RPMI7951 (cell line): ENCODE data around the gene ELP6. TPM values are rescaled to one million over a fixed set of nuclear protein-coding genes. Genes with fewer than 3 reads are reported as not detected.
"Not testable (repeated sequence)": the region's sequence is repeated elsewhere in the genome, so short reads cannot be mapped to it uniquely, and the experiment has no call there.

Experiments
- DNase-seq: peaks from one replicate; pipeline ENCODE4 v3.0.0-alpha.2; 2012; ENCODE audit warnings: low read depth
- total RNA-seq: library from RNA; depleted of rRNA; stranded (reverse); fragments of >200 nt; shearing (Covaris generic); gene quantifications from 2 replicates; pipeline ENCODE4 v1.2.3, GENCODE V29; 2014

Gene ELP6
- total RNA-seq, 1 experiment from 2014 or later, result 40.4 TPM

DNA sequence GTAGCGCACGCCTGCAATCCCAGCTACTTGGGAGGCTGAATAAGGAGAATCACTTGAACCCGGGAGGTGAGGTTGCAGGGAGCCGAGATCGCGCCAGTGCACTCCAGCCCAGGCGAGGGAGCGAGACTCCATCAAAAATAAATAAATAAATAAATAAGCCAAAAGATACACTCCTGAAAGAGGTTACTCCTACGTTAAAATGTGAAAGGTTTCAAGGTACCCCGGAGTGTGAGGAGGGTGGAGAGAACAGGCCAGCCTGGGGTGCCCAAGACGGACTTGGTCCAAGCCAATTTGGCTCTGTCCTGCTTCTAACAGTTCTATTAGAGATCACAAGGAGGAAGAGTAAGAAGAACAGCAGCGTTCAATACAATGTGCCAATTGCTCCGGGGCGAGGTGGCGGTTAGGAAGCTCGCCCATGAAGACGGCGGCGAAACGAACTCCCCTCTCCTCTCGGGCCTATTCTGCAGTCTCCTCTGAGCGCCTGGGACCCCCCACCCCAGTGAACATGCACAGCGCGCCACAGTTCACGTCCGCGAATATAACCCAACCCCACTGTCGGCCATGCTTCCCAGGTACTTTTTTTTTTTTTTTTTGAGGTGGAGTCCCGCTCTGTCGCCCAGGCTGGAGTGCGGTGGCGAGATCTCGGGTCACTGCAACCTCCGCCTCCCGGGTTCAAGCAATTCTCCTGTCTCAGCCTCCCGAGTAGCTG is 942 bp downstream of the ELP6 start:
- DNase-seq, result peak; percentile 47

DNA sequence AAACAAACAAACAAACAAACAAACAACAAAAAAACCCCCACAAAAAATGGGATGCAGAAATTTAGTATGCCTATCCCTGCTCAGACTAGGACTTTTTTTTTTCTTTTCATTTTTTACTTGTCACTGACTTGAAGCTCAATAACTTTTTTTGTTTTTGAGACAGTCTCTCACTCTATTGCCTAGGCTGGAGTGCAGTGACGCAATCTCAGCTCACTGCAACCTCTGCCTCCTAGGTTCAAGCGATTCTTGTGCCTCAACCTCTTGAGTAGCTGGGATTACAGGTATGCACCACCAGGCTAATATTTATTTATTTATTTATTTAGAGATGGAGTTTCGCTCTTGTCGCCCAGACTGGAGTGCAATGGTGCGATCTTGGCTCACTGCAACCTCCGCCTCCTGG is 8.2 kb downstream of the ELP6 start:
- DNase-seq, result not testable (repeated sequence)

DNA sequence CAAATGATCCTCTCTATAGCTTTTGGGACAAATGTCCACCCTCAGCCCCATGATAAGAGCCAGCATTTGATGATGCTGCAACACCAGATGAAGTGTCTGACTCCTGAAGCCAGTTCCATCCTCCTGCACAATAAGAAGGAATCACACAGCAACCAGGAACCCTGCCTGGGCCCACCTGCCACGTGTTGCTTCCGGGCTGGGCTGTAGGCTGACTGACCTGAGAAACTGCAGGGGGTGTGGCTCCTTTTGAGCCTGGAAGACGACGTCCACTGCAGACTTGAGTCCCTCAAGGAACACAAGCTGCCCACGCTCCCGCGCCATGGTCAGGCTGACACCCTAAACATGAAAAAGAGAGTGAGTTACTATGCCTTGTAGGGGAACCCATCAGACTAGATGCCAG is 9.4 kb downstream of the ELP6 start:
- no peak for DNase-seq

DNA sequence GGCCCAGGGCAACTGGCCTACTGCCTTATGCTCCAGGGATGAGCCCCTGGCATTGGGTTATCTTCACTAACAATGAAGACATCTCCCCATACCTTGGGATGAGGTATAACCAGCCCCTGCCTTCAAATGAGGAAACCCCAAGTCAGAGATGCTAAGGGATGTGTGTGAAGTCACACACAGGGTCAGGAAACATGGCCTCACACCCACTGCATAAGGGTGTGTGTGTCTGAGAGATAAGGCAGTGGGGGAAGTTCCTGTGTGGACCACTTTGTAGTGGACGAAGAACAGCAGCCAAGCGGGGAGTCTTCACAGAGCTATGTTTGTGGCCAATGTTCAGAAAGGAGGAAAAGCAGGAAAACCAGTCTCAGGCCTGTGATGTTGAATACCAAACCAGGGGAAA is 10.5 kb downstream of the ELP6 start:
- DNase-seq, result no peak

DNA sequence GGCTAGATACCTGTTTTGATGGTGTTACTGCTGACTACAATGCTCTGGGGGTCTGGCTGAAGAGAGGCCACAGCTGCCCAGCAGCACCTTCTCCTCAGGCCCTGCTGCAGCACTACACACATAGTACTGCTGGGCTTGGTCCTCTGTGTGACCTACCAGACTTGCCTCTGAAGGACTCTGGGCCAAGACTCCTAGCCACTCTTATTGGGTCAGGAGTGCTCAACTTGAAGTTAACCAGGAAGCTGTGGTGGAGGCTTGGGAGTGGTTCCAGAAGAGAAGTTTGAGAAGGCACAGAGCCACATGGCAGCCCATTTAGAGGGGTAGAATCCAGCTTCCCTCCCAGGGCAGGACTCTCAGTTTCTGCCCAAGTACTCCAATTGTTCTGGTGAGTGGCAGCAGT is 16.6 kb downstream of the ELP6 start:
- DNase-seq, result no peak

DNA sequence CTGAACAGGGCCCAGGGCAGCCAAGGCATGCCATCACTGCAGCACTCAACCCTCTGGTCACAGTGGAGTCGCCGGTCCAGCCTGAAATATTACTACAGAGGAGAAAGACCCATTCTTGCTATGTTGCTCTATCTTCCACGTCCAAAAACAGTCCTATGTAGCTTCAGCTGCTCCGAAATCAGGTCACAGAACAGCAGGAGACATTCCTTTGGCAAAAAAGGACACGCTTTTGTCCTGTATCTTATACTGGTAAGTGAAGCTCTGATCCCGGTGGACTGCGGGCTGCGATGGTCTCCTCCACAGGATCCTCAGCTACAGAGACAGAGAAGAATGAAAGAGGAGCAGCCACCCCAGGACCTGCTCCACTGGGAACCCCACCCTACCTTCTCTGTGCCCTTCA is 17.6 kb downstream of the ELP6 start:
- no peak for DNase-seq

DNA sequence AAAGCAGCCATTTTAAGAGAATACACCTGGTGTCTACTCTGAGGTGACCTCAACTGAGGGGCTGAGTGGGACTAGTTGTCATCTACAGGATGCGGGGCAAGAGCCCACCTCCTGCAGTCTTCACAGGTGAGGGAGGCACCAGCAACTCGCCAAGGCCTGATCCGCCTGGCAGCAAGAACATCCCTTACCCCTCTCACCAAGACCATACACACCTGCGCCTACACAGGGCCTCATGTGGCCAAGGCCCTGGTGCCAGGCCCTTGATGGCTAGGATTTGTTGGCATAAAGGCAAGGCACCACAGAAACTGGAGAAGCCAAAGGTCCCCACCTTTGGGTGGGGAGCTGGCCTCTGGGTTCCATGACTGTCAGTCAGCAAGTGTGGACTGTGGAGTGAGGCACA is 18.4 kb downstream of the ELP6 start:
- no peak for DNase-seq

DNA sequence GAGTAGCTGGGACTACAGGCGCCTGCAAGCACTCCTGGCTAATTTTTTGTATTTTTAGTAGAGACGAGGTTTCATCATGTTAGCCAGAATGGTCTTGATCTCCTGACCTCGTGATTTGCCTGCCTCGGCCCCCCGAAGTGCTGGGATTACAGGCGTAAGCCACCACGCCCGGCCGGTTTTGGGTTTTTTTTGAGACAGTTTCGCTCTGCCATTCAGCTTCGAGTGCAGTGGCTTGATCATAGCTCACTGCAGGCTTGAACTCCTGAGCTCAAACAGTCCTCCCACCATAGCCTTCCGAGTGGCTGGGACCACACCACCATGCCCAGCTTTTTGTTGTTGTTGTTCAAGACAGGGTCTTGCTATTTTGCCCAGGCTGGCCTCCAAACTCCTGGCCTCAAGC is 21.7 kb downstream of the ELP6 start:
- DNase-seq, result no peak

DNA sequence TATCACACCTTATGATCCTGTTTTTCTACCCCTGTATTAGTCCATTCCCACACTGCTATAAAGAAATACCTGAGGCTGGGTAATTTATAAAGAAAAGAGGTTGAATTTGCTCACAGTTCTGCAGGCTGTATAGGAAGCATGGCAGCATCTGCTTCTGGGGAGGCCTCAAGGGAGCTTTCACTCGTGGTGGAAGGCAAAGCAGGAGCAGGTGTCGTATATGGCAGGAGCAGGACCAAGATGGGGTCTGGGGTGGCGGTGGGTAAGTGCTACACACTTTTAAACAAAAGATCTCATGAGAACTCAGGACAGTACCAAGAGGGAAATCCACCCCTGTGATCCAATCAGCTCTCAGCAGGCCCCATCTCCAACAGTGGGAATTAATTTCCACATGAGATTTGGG is 22.3 kb downstream of the ELP6 start:
- no peak for DNase-seq

DNA sequence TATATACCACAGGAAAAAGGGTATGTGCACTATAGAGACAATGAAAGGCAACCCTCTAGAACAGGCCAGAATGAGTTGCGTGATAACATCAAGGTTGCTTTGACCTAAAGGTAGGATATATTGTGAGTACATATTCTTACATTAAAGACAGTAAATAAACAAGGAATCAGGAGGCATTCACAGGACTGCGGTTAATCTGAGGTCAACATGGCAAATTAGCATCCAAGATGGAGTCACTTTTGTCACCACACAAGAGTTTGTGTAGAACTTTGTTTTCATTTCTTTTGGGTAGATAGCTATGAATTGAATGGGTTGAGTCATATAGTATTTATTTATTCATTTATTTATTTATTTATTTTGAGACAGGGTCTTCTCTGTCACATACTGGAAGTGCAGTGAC is 26.2 kb downstream of the ELP6 start:
- DNase-seq, result no peak

DNA sequence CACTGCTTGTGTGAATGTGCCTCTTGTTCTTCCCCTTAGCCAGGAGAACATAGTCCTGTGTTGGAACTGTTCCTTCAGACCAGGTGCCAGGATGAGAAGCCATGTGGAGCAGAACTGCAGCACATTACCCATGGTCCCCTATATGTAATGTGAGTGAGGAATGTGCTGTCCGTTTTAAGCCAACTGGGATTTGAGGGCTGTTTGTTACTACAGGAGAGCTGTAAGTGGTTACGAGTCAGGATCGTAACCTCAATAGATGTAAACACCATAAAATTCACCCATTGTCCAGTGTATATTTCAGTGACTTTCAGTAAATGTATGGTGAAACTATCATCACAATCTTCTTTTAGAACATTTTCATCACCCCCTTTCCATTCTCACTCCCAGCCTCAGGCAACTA is 27.7 kb downstream of the ELP6 start:
- no peak for DNase-seq

DNA sequence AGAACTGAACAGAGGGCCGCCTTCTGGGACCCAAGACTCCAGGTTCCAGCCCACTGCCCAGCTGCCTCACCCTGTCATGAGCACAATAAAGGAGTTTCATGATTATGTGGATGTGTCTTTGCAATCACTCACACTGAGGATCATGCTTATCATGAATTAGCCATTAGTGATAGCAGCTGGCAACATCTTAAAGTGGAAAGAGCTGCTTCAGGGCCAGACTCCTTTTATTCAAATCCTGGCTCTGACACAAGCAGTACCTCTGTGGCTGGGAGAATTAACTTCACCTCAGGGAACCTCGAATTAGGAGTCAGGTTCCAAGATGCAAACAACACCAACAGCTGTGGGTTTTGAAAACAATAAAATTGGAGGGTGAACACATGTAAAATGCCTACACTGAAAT is 31.1 kb downstream of the ELP6 start:
- no peak for DNase-seq

DNA sequence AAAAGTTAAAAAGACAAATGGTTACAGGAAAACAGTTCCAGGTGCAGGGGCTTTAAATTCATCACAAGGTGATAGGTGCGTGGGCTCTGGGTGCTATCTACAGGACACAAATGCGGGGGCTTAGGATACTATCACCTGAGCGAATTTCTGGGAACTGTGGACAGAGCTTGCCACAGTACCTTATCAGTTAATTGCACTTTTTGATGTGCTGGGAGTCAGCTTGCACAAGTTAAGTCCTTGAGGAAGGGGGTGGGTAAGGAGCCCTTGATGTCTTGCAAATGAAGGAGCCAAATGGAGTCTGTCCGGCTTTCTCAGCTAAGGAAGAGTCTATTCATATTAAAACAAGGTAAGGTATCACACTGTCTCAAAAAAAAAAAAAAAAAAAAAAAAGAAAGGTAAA is 31.7 kb downstream of the ELP6 start:
- not testable (repeated sequence) for DNase-seq

DNA sequence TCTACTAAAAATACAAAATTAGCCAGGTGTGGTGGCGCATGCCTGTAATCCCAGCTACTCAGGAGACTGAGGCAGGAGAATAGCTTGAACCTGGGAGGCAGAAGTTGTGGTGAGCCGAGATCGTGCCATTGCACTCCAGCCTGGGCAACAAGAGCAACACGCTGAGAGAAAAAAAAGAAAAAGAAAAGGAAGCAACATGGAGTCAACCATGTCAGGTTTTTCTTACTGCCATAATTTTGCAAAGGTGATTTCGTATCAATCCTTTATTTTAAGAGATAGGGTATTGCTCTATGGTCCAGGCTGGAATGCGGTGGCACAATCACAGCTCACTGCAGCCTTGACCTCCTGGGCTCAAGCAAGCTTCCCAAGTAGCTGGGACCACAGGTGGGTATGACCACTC is 33.2 kb downstream of the ELP6 start:
- DNase-seq, result not testable (repeated sequence)

DNA sequence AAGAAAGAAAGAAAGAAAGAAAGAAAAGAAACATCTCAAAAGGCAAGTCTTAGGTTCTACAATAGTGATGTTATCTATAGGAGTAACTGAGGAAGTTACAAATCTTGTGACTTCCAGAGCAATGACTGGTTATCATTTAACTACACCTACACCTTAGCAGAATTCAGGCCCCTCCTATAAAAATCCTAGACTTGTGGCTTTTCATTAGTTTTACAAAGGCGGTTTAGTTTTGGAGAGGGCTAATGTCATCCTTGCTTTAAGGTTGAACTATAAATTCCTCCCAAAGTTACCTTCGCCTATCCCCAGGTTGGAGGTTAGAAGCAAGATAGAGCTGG is 33.7 kb downstream of the ELP6 start:
- DNase-seq, result no peak

DNA sequence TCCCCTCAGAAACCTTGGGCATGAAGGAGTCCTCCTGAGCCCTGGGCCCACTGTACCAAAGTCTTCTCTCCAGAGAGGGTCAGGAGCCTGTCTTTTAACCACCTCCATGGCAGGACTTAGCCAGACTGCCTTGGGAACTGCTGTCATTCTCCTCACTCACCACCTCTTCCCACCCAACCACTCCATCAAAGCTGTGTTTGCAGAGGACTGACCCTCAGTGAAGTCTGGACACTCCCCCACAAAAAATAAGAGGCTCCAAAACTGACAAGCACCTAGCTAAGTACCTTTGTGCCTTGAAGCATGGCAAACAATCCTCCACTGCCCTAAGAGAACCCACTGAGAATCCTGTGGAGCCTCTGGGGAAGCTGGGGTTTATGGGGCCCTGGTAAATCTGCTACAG is 35.5 kb downstream of the ELP6 start:
- no peak for DNase-seq

DNA sequence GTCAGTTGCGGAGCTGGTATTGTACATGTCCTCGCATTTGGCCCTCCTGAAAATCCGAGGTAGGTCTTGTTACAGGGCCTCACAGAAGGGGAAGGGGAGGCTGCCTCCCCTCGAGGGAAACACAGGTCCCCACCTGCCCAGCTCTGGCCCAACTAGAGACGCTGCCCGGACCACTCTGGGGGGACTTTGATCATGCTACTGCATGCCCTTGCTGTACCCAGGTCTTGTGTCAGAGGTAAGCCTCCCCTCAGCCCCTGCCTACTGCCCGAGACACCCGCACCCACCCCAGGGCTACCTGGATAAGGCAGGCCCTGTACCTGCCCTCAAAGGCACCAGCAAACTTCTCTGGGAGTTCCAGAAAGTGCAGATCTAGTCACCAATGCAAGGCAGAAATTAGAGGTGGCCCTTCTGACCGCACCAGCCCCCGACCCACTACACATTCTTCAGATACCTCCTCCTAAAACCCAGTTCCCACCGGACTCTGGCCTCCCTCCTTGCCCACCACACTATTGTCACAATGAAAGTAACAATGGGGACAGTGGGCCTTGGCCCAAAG is 36.8 kb downstream of the ELP6 start:
- no peak for DNase-seq

DNA sequence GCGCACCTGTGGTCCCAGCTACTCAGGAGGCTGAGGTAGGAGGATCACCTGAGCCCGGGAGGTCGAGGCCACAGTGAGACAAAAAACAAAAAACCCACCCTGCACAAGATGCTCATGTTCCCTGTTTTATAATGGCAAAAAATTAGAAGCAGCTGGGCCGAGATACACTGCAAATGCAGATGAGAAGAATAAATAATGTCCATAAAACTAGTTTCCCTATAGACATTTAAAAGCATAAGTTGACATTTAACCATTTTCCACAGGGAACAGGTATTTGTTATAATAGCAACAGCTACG is 37.2 kb downstream of the ELP6 start:
- no peak for DNase-seq

DNA sequence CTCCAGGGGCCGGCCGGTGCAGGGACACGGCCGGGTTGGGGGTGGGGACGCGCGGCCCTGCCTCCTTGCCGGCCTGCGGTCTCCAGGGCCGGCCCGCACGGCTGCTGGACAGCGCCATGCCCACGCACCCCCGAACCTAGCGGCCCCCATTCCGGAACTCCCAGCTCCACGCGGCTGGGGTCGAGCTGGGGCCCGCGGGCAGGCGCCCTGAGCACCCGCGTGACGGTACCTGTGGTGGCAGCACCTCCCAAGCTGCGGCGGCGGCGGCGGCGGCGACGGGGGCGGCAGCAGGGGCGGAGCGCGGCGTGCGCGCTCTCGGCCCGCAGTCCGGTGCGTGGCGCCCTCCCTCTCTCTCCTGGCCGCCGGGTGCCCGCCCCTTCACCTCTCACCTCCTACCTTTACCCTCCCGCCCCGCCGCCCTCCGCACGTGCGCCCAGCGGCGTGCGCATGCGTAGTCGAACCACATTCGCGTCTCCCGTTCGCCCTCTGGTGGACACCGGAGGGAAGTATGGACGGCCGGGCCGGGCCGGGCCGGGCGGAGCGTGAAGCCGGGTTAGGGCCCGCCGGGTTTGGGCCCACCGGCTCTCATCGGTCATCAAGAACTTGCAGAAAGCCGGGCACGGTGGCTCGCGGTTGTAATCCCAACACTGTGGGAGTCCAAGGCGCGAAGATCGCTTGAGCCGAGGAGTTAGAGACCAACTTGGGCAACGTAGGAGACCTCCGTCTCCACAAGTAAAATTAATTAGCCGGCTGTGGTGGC is 37.8 kb downstream of the ELP6 start, which contains the start of gene SCAP:
Gene SCAP, minus strand, starts transcription at position 372 of the 760 bp plus-strand sequence. CDS start 32,948 bp downstream, outside the sequence.
- peak; percentile 80 for DNase-seq

DNA sequence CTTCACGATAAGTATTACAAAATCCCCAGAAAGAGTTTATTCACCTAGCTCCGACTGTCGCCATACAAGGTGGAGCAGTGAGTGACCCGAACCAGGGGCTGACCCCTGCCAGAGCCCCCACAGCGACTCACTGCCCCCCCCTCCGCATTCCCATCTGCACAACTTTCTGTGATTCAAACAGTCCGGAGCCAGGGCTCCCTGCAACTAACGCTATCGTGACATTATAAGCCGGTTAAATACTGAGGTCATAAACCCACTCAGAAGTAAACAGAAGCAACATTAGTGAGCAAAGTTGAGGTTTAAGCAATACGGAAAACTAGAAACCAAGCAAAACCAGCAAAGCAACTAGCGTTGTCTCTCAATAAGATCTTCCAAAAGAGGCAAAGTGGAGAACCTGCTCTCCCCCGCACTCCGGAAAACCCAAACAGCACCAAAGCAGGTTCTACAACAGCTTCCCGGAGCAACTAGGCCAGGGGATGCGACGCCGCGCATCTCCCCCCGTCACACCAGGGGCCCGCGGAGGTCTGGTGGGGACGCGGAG is 38.4 kb downstream of the ELP6 start:
- DNase-seq, result peak; percentile 22

DNA sequence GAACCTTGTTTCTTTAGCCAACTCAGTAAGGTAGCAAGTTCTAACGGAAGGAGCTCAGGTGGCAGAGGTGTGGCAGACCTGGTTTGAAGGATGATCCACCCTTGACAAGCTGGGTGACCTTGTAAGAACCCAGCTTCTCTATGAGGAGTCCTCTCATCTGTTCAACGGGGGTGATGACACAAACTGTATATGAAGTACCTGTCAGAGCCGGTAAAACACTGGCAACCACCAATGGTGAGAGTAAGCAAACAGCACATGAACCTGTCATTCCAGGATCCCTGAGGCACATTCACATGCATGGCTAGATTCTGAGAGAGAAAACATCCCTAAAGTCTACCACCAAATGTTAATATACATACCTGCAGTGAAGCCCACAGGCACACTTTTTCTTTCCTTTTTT is 40.1 kb downstream of the ELP6 start:
- no peak for DNase-seq

DNA sequence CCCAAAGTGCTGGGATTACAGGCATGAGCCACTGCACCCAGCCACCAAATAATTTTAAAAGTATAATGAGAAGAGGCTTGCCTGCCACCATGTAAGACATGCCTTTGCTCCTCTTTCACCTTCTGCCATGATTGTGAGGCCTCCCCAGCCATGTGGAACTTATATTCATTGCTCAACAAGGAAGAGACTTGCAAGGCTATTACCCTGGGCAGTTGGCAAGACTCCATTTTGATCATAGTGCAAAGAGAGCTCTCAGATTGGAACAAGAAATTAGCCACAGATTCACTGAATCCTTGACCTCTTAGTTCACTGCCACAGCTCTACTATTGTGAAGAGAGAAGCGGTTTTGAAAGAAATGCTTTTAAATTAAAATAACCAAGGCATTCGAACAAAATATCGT is 43.9 kb downstream of the ELP6 start:
- DNase-seq, result peak; percentile 33

DNA sequence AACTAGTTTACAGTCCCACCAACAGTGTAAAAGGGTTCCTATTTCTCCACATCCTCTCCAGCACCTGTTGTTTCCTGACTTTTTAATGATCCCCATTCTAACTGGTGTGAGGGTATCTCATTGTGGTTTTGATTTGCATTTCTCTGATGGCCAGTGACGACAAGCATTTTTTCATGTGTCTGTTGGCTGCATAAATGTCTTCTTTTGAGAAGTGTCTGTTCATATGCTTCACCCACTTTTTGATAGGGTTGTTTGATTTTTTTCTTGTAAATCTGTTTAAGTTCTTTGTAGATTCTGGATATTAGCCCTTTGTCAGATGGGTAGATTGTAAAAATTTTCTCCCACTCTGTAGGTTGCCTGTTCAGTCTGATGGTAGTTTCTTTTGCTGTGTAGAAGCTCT is 45.2 kb downstream of the ELP6 start:
- DNase-seq, result not testable (repeated sequence)
